HG02981 (cell line): ENCODE measurements around the gene RASSF3.

Experiments used
- ATAC-seq: cut with Tn5 transposase; IDR thresholded peaks from one replicate; pipeline ENCODE4 v1.9.1; 2021; ENCODE audit warnings: mild to moderate bottlenecking, moderate library complexity; ENCODE audit not compliant: unreplicated experiment

The RASSF3 gene

DNA sequence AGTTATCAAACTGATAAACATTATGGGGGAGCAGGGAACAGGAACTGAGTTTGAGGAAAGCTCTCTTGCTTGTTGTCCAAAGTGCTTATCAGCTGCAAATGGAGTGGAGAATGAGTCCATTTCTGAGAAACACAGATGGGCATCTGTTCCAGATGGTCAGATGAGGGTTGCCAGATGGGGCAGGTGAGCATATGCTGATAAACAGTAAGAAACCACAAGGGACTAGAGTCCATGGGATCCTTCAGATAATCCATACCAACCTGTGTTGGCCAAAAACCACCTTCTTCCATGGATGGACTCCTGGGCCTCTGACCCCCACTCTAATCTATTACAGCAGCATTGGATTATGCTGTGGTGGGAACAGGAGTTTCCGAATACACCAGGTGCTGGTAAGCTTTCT lies 110.6 kb downstream of the RASSF3 start:
- no peak for ATAC-seq

DNA sequence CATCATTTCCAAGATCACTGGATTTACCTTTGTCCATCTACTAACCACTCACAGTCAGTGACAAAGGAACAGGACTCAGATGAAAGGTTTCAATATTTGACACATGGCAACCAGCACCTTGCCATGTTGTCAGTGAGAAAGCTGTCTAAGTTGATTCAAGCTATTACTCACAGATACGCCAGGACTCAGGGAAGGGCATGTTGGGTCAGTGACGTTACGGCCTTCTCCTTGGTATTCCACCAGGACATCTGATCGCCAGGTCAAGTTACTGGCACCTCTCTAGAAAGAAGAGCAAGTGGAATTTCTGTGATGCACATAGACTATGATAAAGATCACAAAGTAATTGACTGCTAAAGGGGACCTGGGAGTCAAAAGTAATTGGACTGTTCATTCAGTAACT lies 112.5 kb downstream of the RASSF3 start:
- ATAC-seq = no peak

DNA sequence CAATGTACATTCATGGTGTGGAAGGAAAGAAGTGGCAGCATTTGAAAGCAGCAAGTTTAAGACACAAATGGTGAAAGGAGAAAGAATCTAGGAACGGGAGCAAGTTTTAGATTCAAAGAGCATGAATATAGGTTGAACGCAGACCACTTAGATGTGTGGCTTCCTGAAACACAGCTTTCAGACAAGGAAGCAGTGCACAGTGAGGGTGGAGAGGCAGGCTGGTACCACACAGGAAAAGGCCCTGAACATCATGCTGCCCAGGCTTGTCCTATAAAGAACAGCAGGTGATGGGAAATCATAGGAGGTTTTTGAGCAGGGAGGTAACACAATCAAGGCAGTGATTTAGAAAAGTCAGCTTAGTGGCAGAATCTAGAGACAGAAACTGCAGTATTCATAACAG lies 113.3 kb downstream of the RASSF3 start:
- no peak for ATAC-seq

- ATAC-seq = no peak
Measured at GRCh38 chr12:64724201-64724745, 114.0 kb downstream of the RASSF3 start.

GRCh38 chr12:64729909-64730587 lies 119.8 kb downstream of the RASSF3 start:
- ATAC-seq = peak; percentile 51

- ATAC-seq = peak; percentile 7
Measured at GRCh38 chr12:64730588-64730969, 120.3 kb downstream of the RASSF3 start.

DNA sequence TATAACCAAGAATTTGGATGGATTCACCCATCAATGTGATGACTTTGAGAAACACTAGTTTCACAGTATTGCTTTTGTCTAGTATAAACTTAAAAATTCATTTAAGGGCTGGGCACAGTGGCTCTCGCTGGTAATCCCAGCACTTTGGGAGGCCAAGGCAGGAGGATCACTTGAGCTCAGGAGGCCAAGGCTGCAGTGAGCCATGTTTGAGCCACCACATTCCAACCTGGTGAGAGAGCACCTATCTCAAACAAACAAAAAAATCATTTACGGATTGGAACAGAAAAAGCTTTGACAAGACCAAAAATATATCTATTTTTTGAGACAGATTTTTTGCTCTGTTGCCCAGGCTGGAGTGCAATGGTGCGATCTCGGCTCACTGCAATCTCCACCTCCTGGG lies 121.4 kb downstream of the RASSF3 start:
- ATAC-seq = no peak

- no peak for ATAC-seq
Measured at GRCh38 chr12:64733857-64734256, 123.6 kb downstream of the RASSF3 start.

DNA sequence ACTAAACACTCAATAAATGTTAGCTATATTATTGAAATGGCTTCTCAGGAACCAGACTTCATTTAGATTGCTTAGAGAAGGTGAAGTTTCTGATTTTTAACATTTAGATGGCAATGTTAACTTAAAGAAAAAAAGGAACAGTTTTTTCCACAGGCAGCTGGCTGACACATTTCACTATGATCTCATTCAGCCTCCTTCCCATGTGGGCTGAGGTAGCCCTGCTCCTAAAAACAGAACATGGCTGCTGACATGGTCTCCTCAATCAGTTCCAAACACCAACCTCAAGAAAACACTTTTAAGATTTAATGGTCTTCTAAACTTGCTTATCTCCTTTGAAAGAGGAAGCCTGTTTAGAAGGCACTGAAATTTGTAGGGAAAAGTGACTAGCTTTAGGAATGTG lies 125.1 kb downstream of the RASSF3 start:
- no peak for ATAC-seq

GRCh38 chr12:64736771-64737170 lies 126.5 kb downstream of the RASSF3 start:
- ATAC-seq = no peak

- no peak for ATAC-seq
Measured at GRCh38 chr12:64737539-64737938, 127.2 kb downstream of the RASSF3 start.

GRCh38 chr12:64739778-64740177 lies 129.5 kb downstream of the RASSF3 start:
- no peak for ATAC-seq

DNA sequence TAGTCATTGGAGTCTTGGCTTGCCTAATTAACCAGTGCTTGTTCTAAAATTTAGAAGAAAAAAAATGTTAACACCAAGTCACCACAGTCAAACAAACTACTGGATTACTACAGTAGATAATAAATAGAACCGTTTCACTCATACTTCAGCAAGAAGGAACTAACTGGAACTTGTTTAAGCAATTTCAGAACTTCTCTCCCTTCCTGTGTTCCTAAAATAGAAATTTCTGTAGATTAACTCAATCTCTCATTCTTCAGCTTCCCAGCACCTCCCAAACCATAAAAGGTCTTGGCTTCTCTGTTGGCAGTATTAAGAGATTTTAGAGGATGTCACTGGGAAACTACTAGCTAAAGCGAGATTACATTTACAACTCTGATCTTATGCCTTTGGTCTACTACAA lies 130.4 kb downstream of the RASSF3 start:
- ATAC-seq = no peak

GRCh38 chr12:64742416-64742815 lies 132.1 kb downstream of the RASSF3 start:
- ATAC-seq = no peak

DNA sequence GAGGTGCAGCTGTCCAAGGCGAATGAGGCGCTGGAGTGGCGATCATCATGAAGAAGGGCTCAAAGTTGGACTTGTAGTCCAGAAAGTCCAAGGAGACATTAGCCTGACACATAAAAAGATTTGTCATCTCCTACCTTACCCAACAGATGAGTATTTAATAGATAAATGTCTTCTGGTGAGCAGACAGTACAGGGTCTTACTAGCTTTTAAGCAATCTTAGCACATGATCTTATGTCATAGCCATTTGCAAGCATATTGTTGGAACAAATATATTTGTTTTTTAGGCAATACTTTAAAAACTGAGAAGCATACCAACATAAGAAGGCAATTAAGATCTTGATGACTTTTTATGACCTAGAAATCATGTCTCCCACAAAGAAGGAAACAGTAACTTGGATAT lies 132.9 kb downstream of the RASSF3 start:
- ATAC-seq = no peak

DNA sequence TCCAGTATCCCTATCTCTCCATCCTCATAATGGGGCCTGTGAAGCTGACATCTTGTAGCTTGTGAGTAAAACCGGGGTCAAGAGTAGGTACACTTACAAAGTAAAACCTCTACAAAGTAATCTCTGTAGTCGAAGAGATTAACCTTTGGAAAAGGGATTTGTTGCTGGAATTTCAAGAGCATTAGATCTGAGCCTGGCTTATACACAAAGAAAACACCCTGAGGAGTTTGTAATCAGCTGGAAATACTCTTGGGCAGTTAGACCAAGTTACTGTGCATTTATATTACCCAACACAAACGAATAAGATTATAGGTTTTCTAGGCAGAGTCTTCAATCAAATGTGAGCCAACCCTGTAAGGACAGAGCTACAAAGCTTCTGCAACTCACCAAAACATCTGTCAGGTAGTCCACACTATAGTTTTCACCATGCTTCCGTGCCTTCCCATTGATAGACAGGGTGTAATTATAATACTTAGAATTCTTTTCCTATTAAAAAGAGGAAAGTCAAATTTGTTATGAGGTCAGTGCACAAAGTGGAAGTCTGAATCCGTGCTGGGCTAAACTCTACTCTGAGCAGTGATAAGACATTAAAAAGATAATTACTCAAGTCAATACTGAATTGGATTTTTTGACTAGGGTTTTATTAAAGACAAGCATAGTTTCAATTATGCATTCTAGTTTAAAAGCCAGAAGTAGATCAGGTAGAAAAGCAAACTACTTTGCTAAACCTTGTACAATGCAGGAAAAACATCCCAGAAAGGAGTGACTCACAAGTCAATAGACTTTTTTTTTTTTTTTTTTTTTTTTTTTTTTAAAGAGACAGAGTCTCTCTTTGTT lies 134.3 kb downstream of the RASSF3 start:
- no peak for ATAC-seq

DNA sequence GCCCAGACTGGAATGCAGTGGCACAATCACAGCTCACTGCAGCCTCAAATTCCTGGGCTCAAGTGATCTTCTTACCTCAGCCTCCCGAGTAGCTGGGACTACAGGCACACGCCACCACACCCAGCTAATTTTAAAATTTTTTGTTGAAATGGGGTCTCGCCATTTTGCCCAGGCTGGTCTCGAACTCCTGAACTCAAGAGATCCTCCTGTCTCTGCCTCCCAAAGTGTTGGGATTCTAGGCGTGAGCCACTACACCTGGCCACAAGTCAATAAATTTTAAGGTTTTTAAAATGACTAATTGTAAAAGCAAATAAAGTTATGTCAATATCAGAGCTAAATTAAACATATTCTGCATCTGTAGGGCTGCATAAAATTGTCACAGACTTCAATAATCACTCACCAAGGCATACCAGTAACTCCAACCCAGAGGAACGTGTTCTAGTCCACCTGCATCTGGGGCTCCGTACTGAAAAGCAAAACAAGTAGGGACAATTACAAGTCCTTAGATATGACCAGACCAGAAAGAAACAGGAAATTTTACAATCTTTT lies 135.0 kb downstream of the RASSF3 start:
- no peak for ATAC-seq

DNA sequence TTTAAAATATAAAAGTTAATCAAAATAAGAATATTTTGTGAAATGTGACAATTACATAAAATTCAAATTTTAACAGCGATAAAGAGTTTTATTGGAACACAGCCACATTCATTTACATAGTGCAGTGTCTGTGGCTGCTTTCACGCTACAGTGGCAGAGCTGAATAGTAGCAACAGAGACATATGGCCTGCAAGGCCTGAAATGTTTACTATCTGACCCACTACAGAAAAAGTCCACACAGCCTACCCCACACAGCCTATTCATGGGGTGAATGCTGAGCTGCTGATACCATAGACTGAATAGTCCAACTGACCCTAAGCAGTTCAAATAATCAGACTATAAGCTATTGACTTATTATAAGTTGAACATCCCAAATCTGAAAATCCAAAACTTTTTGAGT lies 135.7 kb downstream of the RASSF3 start:
- ATAC-seq = no peak

GRCh38 chr12:64746663-64747062 lies 136.4 kb downstream of the RASSF3 start:
- no peak for ATAC-seq
